UCSD-AML1 (cell line): ENCODE results near the gene STK24.
"Not testable (repeated sequence)": the region's sequence is repeated elsewhere in the genome, so short reads cannot be mapped to it uniquely, and the experiment has no call there.

Experiments
- DNase-seq: peaks from one replicate; lab custom pipeline; 2025; ENCODE audit not compliant: unreplicated experiment; lab: John Stamatoyannopoulos, UW

STK24 gene

GRCh38 chr13:98582947-98583346 lies 6.0 kb upstream of the STK24 start:
- no peak for DNase-seq

GRCh38 chr13:98581971-98582702 lies 5.2 kb upstream of the STK24 start:
- DNase-seq = no peak

GRCh38 chr13:98581381-98581780 lies 4.5 kb upstream of the STK24 start:
- no peak for DNase-seq

GRCh38 chr13:98580420-98580819 lies 3.5 kb upstream of the STK24 start:
- DNase-seq = no peak

GRCh38 chr13:98577836-98578285 lies 954 bp upstream of the STK24 start:
- no peak for DNase-seq

GRCh38 chr13:98576200-98576945 lies 534 bp downstream of the STK24 start:
- DNase-seq = peak; percentile 67

GRCh38 chr13:98575904-98576199 lies 1.1 kb downstream of the STK24 start:
- DNase-seq = no peak

- no peak for DNase-seq
Measured at GRCh38 chr13:98575009-98575903, 1.7 kb downstream of the STK24 start.

- no peak for DNase-seq
Measured at GRCh38 chr13:98571955-98572662, 4.8 kb downstream of the STK24 start.

GRCh38 chr13:98570929-98571372 lies 6.0 kb downstream of the STK24 start:
- DNase-seq = no peak

- not testable (repeated sequence) for DNase-seq
Measured at GRCh38 chr13:98569494-98570367, 7.2 kb downstream of the STK24 start.

- DNase-seq = no peak
Measured at GRCh38 chr13:98568918-98569317, 8.0 kb downstream of the STK24 start.

- DNase-seq = no peak
Measured at GRCh38 chr13:98567140-98567539, 9.8 kb downstream of the STK24 start.

GRCh38 chr13:98565726-98566565 lies 11.0 kb downstream of the STK24 start:
- peak; percentile 70 for DNase-seq

GRCh38 chr13:98564204-98564603 lies 12.7 kb downstream of the STK24 start:
- no peak for DNase-seq

GRCh38 chr13:98563071-98563470 lies 13.8 kb downstream of the STK24 start:
- no peak for DNase-seq

GRCh38 chr13:98559169-98559568 lies 17.7 kb downstream of the STK24 start:
- no peak for DNase-seq

GRCh38 chr13:98557937-98558792 lies 18.7 kb downstream of the STK24 start:
- no peak for DNase-seq
